CD4-positive, alpha-beta T cell treated with Interleukin-6 for 4 hours (primary cell): ENCODE results near the gene HACE1.
"Not testable (repeated sequence)": the region's sequence is repeated elsewhere in the genome, so short reads cannot be mapped to it uniquely, and the experiment has no call there.

ENCODE experiments used
- DNase-seq: peaks from one replicate; pipeline ENCODE4 v3.0.0-alpha.2; 2020; ENCODE audit warnings: mixed read lengths

Gene HACE1

GRCh38 chr6:104829183-104829958 lies 30.3 kb downstream of the HACE1 start:
- DNase-seq = no peak

- no peak for DNase-seq
Measured at GRCh38 chr6:104828478-104828877, 31.2 kb downstream of the HACE1 start.

GRCh38 chr6:104820820-104821219 lies 38.9 kb downstream of the HACE1 start:
- DNase-seq = not testable (repeated sequence)

GRCh38 chr6:104816125-104816524 lies 43.6 kb downstream of the HACE1 start:
- DNase-seq = no peak

DNA sequence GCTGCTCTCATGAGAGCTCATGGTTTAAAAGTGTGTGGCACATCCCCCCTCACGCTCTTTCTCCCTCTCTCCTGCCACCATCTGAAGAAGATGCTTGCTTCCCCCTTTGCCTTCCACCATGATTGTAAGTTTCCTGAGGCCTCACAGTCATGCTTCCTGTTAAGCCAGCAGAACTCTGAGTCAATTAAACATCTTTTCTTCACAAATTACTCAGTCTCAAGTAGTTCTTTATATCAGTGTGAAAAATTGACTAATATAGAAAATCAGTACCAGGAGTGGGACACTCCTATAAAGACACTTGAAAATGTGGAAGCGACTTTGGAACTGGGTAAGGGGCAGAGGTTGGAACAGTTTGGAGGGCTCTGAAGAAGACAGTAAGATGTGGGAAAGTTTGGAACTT lies 45.0 kb downstream of the HACE1 start:
- DNase-seq = no peak

- no peak for DNase-seq
Measured at GRCh38 chr6:104813552-104813951, 46.2 kb downstream of the HACE1 start.

GRCh38 chr6:104809116-104809515 lies 50.6 kb downstream of the HACE1 start:
- no peak for DNase-seq

DNA sequence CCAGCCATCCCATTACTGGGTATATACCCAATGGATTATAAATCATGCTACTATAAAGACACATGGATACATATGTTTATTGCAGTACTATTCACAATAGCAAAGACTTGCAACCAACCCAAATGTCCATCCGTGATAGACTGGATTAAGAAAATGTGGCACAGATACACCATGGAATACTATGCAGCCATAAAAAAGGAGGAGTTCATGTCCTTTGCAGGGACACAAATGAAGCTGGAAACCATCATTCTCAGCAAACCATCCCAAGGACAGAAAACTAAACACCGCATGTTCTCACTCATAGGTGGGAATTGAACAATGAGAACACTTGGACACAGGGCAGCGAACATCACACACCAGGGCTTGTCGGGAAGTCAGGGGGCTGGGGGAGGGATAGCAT lies 54.4 kb downstream of the HACE1 start:
- DNase-seq = not testable (repeated sequence)

- DNase-seq = no peak
Measured at GRCh38 chr6:104799134-104799657, 60.5 kb downstream of the HACE1 start.

- no peak for DNase-seq
Measured at GRCh38 chr6:104796031-104796785, 63.5 kb downstream of the HACE1 start.

DNA sequence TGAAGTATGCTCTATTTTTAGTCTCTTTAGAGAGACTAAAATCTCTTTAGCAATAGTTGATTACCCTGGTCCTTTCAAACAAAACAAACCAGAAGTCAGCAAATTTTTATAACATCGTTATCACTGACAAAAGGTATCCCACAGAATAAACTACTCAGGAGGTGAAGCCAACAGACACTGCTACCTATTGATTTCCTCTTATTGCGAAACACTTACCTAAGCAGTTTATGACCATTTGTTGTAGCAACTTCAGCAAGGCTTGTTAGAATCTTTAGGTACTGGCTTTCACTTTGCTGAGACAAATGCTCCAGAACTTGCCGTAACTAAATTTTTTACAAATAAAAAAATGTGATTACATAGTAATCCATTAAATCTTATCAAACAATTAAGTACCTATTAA lies 64.4 kb downstream of the HACE1 start:
- DNase-seq = no peak

DNA sequence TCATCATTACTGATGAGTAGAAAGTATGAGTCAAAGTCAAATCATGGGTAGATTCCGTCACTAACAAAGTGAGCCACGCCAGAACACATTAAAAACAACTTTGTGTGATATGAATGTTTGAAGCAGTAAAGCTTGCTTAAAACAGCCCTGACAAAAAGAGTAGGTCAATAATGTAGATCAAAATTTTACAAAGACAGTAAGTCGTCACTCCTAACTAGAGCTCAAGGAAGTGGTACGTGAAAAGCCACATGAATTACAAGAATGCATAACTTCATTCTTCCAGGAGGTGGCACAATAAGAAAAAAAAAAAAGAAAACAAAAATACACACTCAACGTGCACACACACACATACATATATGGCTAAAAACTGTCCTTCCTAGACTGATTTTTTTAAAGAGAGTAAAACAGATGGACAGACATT lies 69.9 kb downstream of the HACE1 start:
- no peak for DNase-seq

DNA sequence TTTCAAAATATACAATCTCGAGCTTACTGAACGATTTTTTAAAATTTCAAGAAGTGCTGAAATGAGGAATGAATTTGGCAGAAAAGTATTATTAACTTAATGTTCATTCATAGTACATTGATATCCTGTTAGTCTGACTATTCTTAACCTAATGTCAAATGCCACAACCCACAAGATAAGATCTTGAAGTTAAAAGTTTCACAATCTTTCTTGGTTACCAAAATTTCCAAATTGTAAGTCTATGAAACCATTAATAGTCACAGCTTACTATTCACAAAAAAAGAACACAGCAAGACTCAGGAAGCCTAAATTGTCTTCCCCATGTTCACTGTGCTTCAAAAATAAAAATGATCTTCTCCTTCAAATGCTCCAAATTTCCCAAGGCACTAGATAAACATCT lies 71.3 kb downstream of the HACE1 start:
- DNase-seq = no peak

DNA sequence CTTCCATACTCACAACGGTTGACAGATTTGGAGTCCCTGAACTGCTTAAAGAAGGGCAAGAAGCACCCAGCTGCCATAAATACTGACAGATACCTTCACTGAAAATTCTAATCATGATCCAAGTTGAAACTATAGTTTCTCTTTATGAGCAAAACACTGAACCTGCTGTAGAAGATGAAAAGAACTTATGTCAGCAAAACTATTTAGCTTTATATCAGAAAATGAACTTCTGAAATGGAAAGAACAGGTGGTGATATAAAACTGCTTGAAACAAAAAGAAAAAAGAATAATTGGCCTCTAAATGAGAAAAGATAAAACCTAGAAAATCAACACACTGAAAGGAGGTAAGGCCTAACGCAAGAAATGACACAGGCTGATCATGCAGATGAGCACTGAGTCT lies 72.4 kb downstream of the HACE1 start:
- no peak for DNase-seq

DNA sequence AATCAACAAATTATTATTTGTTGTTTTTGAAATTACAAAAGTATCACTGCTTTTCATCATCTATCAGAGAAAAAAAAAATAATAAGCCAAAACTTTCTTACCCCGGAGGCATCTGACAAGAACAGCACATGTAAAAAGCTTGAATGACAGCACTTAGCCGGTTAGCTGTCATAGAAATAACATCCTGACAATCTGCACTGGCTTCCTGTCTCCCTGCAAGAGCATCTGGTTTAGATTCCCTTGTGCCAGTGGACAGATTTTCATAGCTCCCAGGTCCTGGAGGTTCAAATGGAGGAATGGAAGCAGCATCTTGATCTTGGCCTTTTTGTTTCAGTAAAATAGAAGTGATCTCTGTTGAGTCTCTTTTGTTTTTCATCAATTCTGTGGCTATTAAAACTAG lies 74.8 kb downstream of the HACE1 start:
- DNase-seq = no peak

DNA sequence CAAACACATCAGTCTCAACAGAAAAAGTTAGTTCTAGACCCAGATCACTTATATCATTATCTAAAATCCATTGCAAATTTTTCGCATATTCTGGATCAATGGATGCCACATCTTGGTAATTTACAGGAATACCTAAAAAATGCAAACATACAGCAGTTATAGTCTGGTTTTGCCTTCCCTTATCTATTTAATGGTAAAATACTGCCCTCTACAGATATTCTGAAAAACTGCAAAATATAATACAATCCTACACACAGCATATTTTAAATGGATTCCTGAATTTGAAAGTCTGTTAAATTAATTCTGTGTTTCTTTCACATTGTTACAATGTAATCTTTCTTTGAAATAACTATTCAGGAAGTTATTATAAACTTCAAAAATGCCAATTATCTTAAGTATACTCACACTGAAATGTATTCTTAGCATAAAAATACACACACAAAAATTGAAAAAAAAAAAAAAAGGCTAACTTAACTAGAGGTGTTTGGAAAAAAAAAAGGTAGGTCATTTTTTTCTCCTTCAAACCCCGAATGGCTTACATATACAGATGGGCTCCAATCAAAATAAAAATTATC lies 88.4 kb downstream of the HACE1 start:
- DNase-seq = no peak

- no peak for DNase-seq
Measured at GRCh38 chr6:104768906-104769305, 90.8 kb downstream of the HACE1 start.

DNA sequence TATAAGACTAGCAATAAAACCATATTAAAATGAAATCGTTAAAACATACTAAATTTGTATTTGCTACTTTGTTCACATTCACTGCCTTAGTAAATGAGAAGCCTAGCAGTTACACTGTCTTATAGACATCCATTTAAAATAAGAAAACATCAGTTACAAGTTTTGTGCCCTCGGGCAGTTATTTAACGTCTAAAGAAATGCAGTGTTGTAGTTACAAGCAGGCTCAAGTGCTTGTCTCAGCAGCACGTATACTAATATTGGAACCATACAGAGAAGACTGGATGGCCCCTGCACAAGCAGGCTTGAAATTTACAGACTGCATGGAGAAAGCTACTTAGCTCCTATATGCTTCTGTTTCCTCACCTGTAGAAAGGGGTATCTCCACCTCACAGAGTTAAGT lies 93.1 kb downstream of the HACE1 start:
- no peak for DNase-seq

GRCh38 chr6:104754788-104755409 lies 104.8 kb downstream of the HACE1 start:
- no peak for DNase-seq

DNA sequence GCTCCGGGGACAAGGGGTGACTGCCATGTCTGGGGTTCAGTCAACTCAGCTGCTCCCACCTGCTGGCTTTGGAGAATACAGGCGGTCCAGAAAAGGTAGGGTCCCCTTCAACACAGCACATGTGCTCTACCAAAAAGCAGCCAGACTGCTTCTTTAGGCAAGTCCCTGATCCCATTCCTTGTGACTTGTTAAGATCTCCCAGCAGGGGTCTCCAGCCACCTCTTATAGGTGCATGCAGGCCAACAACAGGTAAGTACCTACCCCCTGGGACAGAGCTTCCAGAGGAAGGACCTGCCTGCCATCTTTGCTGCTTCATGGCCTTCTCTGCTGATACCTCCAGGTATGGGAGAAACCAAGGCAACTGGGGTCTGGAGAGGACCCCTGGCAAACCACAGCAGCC lies 106.5 kb downstream of the HACE1 start:
- DNase-seq = no peak

DNA sequence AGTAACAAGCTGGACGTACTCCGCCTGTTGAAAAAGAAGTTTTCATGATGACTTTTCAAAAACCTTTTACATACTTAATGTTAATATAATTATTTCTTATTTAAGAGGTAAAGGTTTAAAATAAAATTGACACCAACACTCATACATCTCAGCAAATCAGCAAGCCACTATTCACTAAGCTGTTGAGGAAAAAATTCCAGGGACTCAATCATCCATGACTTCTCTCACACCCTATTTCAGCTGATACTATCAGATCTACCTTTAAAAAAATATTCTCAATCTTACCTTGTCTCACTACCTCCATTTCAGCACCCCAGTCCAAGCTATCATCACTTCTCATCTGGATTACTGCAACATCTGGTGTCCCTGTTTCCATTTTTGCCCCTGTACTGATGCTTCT lies 109.3 kb downstream of the HACE1 start:
- no peak for DNase-seq

GRCh38 chr6:104739124-104739523 lies 120.6 kb downstream of the HACE1 start:
- not testable (repeated sequence) for DNase-seq

DNA sequence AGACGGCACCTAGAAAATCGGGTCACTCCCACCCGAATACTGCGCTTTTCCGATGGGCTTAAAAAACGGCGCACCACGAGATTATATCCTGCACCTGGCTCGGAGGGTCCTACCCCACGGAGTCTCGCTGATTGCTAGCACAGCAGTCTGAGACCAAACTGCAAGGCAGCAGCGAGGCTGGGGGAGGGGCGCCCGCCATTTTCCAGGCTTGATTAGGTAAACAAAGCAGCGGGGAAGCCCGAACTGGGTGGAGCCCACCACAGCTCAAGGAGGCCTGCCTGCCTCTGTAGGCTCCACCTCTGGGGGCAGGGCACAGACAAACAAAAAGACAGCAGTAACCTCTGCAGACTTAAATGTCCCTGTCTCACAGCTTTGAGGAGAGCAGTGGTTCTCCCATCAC lies 122.2 kb downstream of the HACE1 start:
- DNase-seq = not testable (repeated sequence)
